HG02870 (cell line): ENCODE data around the gene SLC18B1.
"Not testable (repeated sequence)": the region's sequence is repeated elsewhere in the genome, so short reads cannot be mapped to it uniquely, and the experiment has no call there.

Source experiments
- ATAC-seq: cut with Tn5 transposase; IDR thresholded peaks from one replicate; pipeline ENCODE4 v1.9.1; 2021; ENCODE audit warnings: mild to moderate bottlenecking, moderate library complexity; ENCODE audit not compliant: unreplicated experiment

Gene SLC18B1

GRCh38 chr6:132800656-132801055 is 2.2 kb upstream of the SLC18B1 start:
- ATAC-seq = no peak

GRCh38 chr6:132798869-132799538 is 567 bp upstream of the SLC18B1 start:
- ATAC-seq = peak; percentile 78

DNA sequence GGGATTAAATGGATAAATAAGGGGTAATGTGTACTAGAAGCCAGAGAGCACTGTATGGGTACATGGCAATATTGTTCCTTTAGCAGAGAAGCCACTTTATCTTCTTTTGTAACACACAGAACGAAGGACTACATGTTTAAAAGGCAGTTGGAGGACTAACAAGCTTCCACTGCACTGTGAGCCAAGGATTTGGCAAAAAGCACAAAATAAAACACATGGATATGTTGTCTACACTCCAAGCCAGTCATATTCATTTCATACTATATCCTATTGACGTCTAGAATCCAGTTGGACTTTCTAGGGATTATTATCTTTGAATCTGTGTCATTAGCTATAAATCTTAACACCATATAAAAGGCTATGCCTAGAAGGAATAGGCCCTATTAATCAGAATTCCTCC is 3.0 kb downstream of the SLC18B1 start:
- no peak for ATAC-seq

DNA sequence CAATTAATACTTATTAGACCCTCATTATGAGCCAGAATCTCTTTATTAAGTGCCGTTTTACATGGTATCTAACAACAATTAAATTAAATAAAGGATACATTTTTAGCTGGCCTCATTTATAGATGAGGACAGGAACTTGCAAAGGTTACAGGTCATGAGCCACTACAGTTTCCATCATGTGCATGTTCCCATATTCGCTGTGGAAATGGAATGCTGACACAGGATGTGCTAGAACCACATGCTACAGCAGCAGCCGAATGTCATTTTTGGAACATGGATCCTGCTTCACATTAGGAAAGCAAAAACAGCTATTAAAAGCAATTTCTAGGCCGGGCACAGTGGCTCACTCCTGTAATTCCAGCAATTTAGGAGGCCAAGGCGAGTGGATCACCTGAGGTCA is 5.9 kb downstream of the SLC18B1 start:
- no peak for ATAC-seq

DNA sequence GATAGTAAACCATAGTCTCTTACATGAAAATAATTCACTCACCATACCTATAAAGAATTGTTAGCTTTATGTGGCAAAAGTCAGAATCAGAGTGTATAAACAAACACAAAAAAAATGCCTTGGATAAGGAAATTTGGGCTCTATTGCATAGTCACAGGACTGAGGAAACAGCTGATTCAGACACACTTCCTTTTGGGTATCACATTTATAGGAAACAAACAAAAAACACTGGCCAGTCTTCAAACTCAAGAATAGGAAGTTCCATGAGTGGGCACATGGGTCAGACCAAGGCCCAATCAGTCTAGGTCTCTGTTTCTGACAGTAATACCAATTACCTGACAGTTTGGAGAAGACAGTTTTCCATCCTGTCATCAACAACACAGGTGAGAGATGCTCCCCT is 8.0 kb downstream of the SLC18B1 start:
- ATAC-seq = no peak

DNA sequence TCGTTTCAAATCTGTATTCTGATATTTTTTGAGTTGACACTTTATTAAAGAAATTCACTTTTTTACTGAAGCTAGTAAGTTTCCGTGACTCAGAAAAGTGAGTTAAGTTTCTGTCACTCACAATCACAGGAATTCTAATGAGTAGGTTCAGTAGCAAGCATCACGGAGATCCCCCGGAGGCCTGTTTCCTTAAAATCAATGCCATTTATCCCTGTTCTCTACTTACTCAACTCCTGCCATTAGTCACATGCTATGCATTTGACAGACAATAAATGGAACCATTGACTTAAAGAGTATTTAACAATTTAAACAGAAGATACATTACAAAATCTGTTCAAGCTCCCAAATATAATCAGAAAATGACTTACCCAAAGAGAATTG is 9.1 kb downstream of the SLC18B1 start:
- ATAC-seq = no peak

DNA sequence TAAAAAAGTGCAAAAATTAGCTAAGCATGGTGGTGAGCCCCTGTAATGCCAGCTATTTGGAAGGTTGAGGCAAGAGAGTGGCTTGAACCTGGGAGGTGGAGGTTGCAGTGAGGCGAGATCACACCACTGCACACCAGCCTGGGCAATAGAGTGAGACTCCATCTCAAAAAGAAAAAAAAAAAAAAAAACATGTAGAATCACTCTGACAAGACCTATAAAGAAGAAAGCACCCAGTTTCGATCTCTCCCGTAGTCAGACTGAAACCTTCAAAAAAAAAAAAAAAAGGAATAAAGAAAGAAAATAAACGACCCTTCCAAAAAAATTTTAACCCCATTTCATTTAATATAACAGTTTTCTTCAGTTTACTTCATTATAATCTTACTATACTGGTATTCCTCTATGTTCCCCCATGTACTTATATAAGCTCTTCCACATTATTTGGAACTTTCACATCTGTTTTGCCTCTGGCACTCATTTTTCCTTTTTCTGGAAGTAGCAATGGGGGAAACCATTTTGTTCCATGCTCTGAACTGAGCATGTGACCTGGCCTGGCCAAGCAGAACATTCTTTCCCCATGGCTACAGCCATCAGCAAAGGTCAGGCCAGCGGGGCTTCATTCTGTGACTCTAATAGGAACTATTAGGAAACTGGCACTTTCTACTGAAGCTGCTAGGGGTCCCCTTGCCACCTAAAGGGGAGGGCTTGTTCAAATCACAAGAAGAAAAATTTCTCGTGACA is 9.6 kb downstream of the SLC18B1 start:
- ATAC-seq = no peak

GRCh38 chr6:132785936-132786335 is 12.5 kb downstream of the SLC18B1 start:
- ATAC-seq = no peak

DNA sequence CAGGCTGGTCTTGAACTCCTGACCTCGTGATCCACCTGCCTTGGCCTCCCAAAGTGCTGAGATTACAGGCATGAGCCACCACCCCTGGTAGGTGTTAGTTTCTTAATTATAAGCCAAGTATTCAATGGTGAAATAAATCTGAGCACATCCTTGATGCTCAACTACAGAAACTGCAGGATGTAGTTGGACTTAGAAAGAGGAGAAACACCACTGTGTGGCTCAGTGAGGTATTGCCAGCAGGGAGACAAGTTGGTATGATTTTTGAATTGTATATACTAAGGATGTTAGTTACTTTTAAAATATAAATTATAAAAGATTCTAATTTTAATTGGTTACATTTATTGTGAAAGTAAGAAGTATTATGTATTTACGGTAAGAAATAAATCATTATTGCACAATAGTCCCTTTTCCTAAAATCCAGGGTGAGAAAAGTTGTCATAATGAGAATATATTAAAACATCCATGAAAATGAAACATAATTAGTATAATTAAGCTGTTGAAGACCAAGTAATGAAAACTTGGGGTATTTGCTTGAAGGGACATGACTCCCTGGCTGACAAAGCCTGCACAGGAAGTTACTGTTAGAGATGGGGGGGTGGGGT is 17.6 kb downstream of the SLC18B1 start:
- ATAC-seq = peak; percentile 66

DNA sequence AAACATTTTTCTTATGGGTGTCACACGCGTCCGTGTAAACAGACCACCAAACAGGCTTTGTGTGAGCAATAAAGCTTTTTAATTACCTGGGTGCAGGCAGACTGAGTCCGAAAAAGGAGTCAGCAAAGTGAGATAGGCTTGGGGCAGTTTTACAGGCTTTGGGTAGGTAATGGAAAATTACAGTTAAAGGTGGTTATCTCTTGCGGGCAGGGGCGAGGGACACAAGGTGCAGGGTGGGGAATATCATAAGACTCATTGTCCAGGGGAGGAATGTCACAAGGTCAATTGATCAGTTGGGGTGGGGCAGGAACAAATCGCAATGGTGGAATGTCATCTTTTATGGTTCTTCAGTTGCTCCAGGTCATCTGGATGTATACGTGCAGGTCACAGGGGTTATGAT is 20.6 kb downstream of the SLC18B1 start:
- not testable (repeated sequence) for ATAC-seq

GRCh38 chr6:132768051-132768517 is 30.4 kb downstream of the SLC18B1 start:
- peak; percentile 81 for ATAC-seq

- ATAC-seq = no peak
These were observed 32.9 kb downstream of the SLC18B1 start for GRCh38 chr6:132765560-132765959.

DNA sequence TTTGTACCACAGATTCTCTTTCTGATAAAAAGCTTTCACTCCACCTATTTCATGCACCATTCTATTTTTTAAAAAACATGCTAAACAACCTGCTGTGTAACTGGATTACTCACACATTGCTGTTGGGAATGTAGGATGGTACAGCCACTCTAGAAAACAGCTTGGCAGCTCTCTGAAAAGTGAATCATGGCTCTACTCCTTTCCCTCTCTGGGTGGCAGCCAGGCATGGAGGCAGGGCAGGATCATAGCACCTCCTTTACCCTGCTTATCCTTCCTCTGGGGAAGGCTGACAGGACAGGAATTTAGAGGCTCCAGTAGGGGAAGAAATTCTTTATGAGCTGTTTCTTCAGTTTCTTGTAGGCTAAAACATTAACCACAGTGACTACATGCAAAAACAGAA is 34.1 kb downstream of the SLC18B1 start:
- no peak for ATAC-seq

GRCh38 chr6:132763269-132763668 is 35.2 kb downstream of the SLC18B1 start:
- peak; percentile 93 for ATAC-seq

DNA sequence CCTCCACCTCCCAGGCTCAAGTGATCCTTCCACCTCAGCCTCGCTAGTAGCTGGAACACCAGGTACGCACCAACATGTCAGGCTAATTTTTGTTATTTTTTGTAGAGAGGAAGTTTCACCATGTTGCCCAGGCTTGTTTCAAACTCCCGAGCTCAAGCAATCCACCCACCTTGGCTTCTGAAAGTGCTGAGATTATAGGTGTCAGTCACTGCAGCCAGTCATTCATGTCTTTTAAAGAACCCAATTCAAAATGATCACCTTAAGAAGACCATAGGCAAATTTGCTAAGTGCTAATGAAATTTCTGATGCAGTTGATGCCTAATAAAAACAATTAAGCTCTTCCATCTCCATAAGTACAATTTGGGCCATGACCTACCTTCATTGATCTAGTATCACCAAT is 38.2 kb downstream of the SLC18B1 start:
- peak; percentile 34 for ATAC-seq

GRCh38 chr6:132758689-132759088 is 39.7 kb downstream of the SLC18B1 start:
- ATAC-seq = no peak

- no peak for ATAC-seq
These were observed 46.2 kb downstream of the SLC18B1 start for GRCh38 chr6:132752255-132752654.

GRCh38 chr6:132751828-132752227 is 46.6 kb downstream of the SLC18B1 start:
- ATAC-seq = no peak

GRCh38 chr6:132751306-132751705 is 47.1 kb downstream of the SLC18B1 start:
- peak; percentile 30 for ATAC-seq

DNA sequence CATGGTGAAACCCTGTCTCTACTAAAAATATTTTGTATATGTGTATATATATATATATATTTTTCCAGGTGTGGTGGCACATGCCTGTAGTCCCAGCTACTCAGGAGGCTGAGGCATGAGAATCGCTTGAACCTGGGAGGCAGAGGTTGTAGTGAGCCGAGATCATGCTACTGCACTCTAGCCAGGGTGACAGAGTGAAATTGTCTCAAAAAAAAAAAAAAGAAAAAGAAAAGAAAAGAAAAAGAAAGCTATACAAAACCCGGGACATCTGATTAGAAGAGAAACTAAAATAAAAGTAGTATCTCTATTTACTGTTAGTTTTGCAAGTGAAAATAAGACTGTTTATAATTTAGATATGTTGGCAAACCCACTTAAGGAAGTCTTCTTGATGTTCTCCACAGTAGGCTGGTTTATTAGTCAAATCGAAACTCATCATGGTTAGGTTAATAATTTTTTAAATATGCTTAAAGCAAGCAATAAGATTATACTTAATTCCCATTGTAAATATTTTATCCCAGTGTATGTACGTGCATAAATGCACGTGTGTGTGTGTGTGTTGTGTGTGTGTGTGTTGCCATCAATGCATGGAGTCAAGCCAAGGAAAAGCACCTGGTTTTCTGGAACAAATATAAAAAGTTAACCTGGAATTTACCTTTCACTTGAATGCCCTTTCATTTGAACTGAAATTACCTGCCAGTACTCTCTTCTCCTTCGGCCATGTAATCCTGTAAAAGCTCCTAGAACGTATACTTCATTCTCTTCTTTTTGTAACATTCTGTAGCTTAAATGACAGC is 47.8 kb downstream of the SLC18B1 start:
- ATAC-seq = peak; percentile 74

DNA sequence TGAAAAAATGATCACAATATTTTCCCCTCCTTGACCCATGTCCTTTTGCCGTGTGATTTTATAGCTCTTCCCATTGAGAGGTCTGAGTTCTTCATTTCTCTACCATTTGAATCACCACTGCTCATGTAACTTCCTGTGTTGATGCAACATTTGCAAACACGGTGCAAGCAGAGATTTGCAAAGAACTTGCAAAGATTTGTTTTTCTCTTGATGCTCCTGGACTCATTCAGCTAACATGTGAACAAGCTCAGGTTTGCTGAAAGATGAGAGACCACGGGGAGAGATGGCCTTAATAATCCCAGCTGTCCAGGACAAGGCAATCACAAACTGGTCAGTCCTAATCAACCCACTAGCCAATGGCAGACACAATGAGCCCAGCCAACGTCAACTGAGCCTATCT is 49.3 kb downstream of the SLC18B1 start:
- no peak for ATAC-seq
